ENCODE measurements around the gene PLCG2.
"Not testable (repeated sequence)": the region's sequence is repeated elsewhere in the genome, so short reads cannot be mapped to it uniquely, and the experiment has no call there.

PLCG2 gene

GRCh38 chr16:81921085-81921814 is 142.2 kb downstream of the PLCG2 start:
- no peak for DNase-seq

- DNase-seq = no peak
Measured at GRCh38 chr16:81921843-81922584, 142.9 kb downstream of the PLCG2 start.

- no peak for DNase-seq
Measured at GRCh38 chr16:81923296-81923695, 144.2 kb downstream of the PLCG2 start.

GRCh38 chr16:81925016-81925415 is 145.9 kb downstream of the PLCG2 start:
- DNase-seq = no peak

- DNase-seq = no peak
Measured at GRCh38 chr16:81926036-81926435, 146.9 kb downstream of the PLCG2 start.

- DNase-seq = no peak
Measured at GRCh38 chr16:81927561-81928185, 148.6 kb downstream of the PLCG2 start.

- DNase-seq = no peak
Measured at GRCh38 chr16:81928271-81928918, 149.3 kb downstream of the PLCG2 start.

- DNase-seq = no peak
Measured at GRCh38 chr16:81928975-81929374, 149.9 kb downstream of the PLCG2 start.

- no peak for DNase-seq
Measured at GRCh38 chr16:81929841-81930240, 150.8 kb downstream of the PLCG2 start.

- no peak for DNase-seq
Measured at GRCh38 chr16:81931927-81932326, 152.8 kb downstream of the PLCG2 start.

GRCh38 chr16:81932668-81933067 is 153.6 kb downstream of the PLCG2 start:
- no peak for DNase-seq

- no peak for DNase-seq
Measured at GRCh38 chr16:81933361-81933760, 154.3 kb downstream of the PLCG2 start.

- DNase-seq = not testable (repeated sequence)
Measured at GRCh38 chr16:81934711-81935110, 155.6 kb downstream of the PLCG2 start.

GRCh38 chr16:81936209-81937000 is 157.3 kb downstream of the PLCG2 start:
- no peak for DNase-seq

- no peak for DNase-seq
Measured at GRCh38 chr16:81937305-81938038, 158.4 kb downstream of the PLCG2 start.

GRCh38 chr16:81938326-81939163 is 159.5 kb downstream of the PLCG2 start:
- DNase-seq = no peak

- DNase-seq = no peak
Measured at GRCh38 chr16:81939164-81940056, 160.3 kb downstream of the PLCG2 start.

- DNase-seq = no peak
Measured at GRCh38 chr16:81940781-81941560, 161.9 kb downstream of the PLCG2 start.

GRCh38 chr16:81942007-81942601 is 163.0 kb downstream of the PLCG2 start:
- DNase-seq = no peak

Data from NCI-H446 (cell line).